Measurements from ENCODE around the gene SBF2.

SBF2 gene

GRCh38 chr11:9774109-9774508 is 519.9 kb downstream of the SBF2 start:
- Histone ChIP-seq H3K36me3 (ENCODE audit: control insufficient read depth, insufficient read depth, low read length) (peaks cover 14% of the 10 kb centered on the region), H3K4me3 (ENCODE audit: extremely low read depth, insufficient read depth, low read length, poor library complexity, severe bottlenecking) (no peak overlapping the region), H3K27ac (ENCODE audit: low read depth, low read length, severe bottlenecking) (no peak overlapping the region)

GRCh38 chr11:9773524-9773923 is 520.5 kb downstream of the SBF2 start:
- no peak overlapping the region for H3K27ac ChIP-seq (ENCODE audit: low read depth, low read length, severe bottlenecking)
- peaks cover 12% of the 10 kb centered on the region for H3K36me3 ChIP-seq (ENCODE audit: control insufficient read depth, insufficient read depth, low read length)
- 100% methylated on average over 1 of the region's 2 CpGs; no CpG with 5 or more reads in 1 of the 2 experiments for WGBS, 2 experiments (ENCODE audit: insufficient coverage in 2 of 2)

More at GRCh38 chr11:9774109-9774508, 519.9 kb downstream of the SBF2 start:
- Histone ChIP-seq H3K4me1 (ENCODE audit: control insufficient read depth, insufficient read depth, low read length, poor library complexity, severe bottlenecking) (peaks cover 25% of the 10 kb centered on the region), H3K9me3 (ENCODE audit: control insufficient read depth, low read length) (no peaks in the 10 kb centered on the region)

GRCh38 chr11:9772218-9772617 is 521.8 kb downstream of the SBF2 start:
- Histone ChIP-seq H3K27ac (ENCODE audit: low read depth, low read length, severe bottlenecking) (no peak overlapping the region), H3K4me3 (ENCODE audit: extremely low read depth, insufficient read depth, low read length, poor library complexity, severe bottlenecking) (no peak overlapping the region), H3K9me3 (ENCODE audit: control insufficient read depth, low read length) (no peaks in the 10 kb centered on the region), H3K36me3 (ENCODE audit: control insufficient read depth, insufficient read depth, low read length) (peaks cover 3% of the 10 kb centered on the region), H3K4me1 (ENCODE audit: control insufficient read depth, insufficient read depth, low read length, poor library complexity, severe bottlenecking) (peaks cover 24% of the 10 kb centered on the region)
- WGBS, 2 experiments (ENCODE audit: insufficient coverage in 2 of 2), result 91 to 92% methylated on average over 3 to 4 of the region's 4 CpGs

More at GRCh38 chr11:9773524-9773923, 520.5 kb downstream of the SBF2 start:
- no peaks in the 10 kb centered on the region for H3K9me3 ChIP-seq (ENCODE audit: control insufficient read depth, low read length)
- H3K4me1 ChIP-seq (ENCODE audit: control insufficient read depth, insufficient read depth, low read length, poor library complexity, severe bottlenecking), result peaks cover 25% of the 10 kb centered on the region
- H3K4me3 ChIP-seq (ENCODE audit: extremely low read depth, insufficient read depth, low read length, poor library complexity, severe bottlenecking), result no peak overlapping the region

- no peaks in the 10 kb centered on the region for H3K9me3 ChIP-seq (ENCODE audit: control insufficient read depth, low read length)
- no peaks in the 10 kb centered on the region for H3K36me3 ChIP-seq (ENCODE audit: control insufficient read depth, insufficient read depth, low read length)
- no peak overlapping the region for H3K4me3 ChIP-seq (ENCODE audit: extremely low read depth, insufficient read depth, low read length, poor library complexity, severe bottlenecking)
- H3K4me1 ChIP-seq (ENCODE audit: control insufficient read depth, insufficient read depth, low read length, poor library complexity, severe bottlenecking), result peaks cover 23% of the 10 kb centered on the region
- WGBS, 2 experiments (ENCODE audit: insufficient coverage in 2 of 2), result no CpG with 5 or more reads among the region's 1 CpG
- H3K27ac ChIP-seq (ENCODE audit: low read depth, low read length, severe bottlenecking), result no peak overlapping the region
Measured at GRCh38 chr11:9771071-9771511, 522.9 kb downstream of the SBF2 start.

GRCh38 chr11:9769621-9770020 is 524.4 kb downstream of the SBF2 start:
- Histone ChIP-seq H3K27ac (ENCODE audit: low read depth, low read length, severe bottlenecking) (no peak overlapping the region), H3K36me3 (ENCODE audit: control insufficient read depth, insufficient read depth, low read length) (no peaks in the 10 kb centered on the region), H3K9me3 (ENCODE audit: control insufficient read depth, low read length) (no peaks in the 10 kb centered on the region), H3K4me1 (ENCODE audit: control insufficient read depth, insufficient read depth, low read length, poor library complexity, severe bottlenecking) (peaks cover 25% of the 10 kb centered on the region), H3K4me3 (ENCODE audit: extremely low read depth, insufficient read depth, low read length, poor library complexity, severe bottlenecking) (no peak overlapping the region)
- WGBS, 2 experiments (ENCODE audit: insufficient coverage in 2 of 2), result 93 to 100% methylated on average over 4 of the region's 4 CpGs

GRCh38 chr11:9765320-9766101 is 528.5 kb downstream of the SBF2 start:
- peak overlapping the region; percentile 77 for H3K27ac ChIP-seq (ENCODE audit: low read depth, low read length, severe bottlenecking)
- no peak overlapping the region for H3K4me3 ChIP-seq (ENCODE audit: extremely low read depth, insufficient read depth, low read length, poor library complexity, severe bottlenecking)
- H3K36me3 ChIP-seq (ENCODE audit: control insufficient read depth, insufficient read depth, low read length), result no peaks in the 10 kb centered on the region
- peaks cover 26% of the 10 kb centered on the region for H3K4me1 ChIP-seq (ENCODE audit: control insufficient read depth, insufficient read depth, low read length, poor library complexity, severe bottlenecking)
- WGBS, 2 experiments (ENCODE audit: insufficient coverage in 2 of 2), result 43 to 52% methylated on average over 3 of the region's 5 CpGs
- H3K9me3 ChIP-seq (ENCODE audit: control insufficient read depth, low read length), result no peaks in the 10 kb centered on the region

GRCh38 chr11:9763301-9763700 is 530.7 kb downstream of the SBF2 start:
- Histone ChIP-seq H3K9me3 (ENCODE audit: control insufficient read depth, low read length) (no peaks in the 10 kb centered on the region), H3K4me3 (ENCODE audit: extremely low read depth, insufficient read depth, low read length, poor library complexity, severe bottlenecking) (no peak overlapping the region), H3K36me3 (ENCODE audit: control insufficient read depth, insufficient read depth, low read length) (no peaks in the 10 kb centered on the region), H3K4me1 (ENCODE audit: control insufficient read depth, insufficient read depth, low read length, poor library complexity, severe bottlenecking) (peaks cover 41% of the 10 kb centered on the region), H3K27ac (ENCODE audit: low read depth, low read length, severe bottlenecking) (no peak overlapping the region)
- 100% methylated on average over 1 of the region's 1 CpG for WGBS, 2 experiments (ENCODE audit: insufficient coverage in 2 of 2)

- 97 to 100% methylated on average over 2 to 3 of the region's 4 CpGs for WGBS, 2 experiments (ENCODE audit: insufficient coverage in 2 of 2)
- Histone ChIP-seq H3K36me3 (ENCODE audit: control insufficient read depth, insufficient read depth, low read length) (no peaks in the 10 kb centered on the region), H3K4me1 (ENCODE audit: control insufficient read depth, insufficient read depth, low read length, poor library complexity, severe bottlenecking) (peaks cover 44% of the 10 kb centered on the region), H3K27ac (ENCODE audit: low read depth, low read length, severe bottlenecking) (no peak overlapping the region), H3K4me3 (ENCODE audit: extremely low read depth, insufficient read depth, low read length, poor library complexity, severe bottlenecking) (no peak overlapping the region), H3K9me3 (ENCODE audit: control insufficient read depth, low read length) (no peaks in the 10 kb centered on the region)
Measured at GRCh38 chr11:9762531-9762930, 531.5 kb downstream of the SBF2 start.

- Histone ChIP-seq H3K27ac (ENCODE audit: low read depth, low read length, severe bottlenecking) (no peak overlapping the region), H3K9me3 (ENCODE audit: control insufficient read depth, low read length) (no peaks in the 10 kb centered on the region), H3K4me3 (ENCODE audit: extremely low read depth, insufficient read depth, low read length, poor library complexity, severe bottlenecking) (no peak overlapping the region), H3K36me3 (ENCODE audit: control insufficient read depth, insufficient read depth, low read length) (no peaks in the 10 kb centered on the region), H3K4me1 (ENCODE audit: control insufficient read depth, insufficient read depth, low read length, poor library complexity, severe bottlenecking) (peaks cover 43% of the 10 kb centered on the region)
- 81 to 87% methylated on average over 5 to 6 of the region's 6 CpGs for WGBS, 2 experiments (ENCODE audit: insufficient coverage in 2 of 2)
Measured at GRCh38 chr11:9761441-9761945, 532.5 kb downstream of the SBF2 start.

- Histone ChIP-seq H3K27ac (ENCODE audit: low read depth, low read length, severe bottlenecking) (no peak overlapping the region), H3K9me3 (ENCODE audit: control insufficient read depth, low read length) (no peaks in the 10 kb centered on the region), H3K36me3 (ENCODE audit: control insufficient read depth, insufficient read depth, low read length) (no peaks in the 10 kb centered on the region), H3K4me1 (ENCODE audit: control insufficient read depth, insufficient read depth, low read length, poor library complexity, severe bottlenecking) (peaks cover 38% of the 10 kb centered on the region), H3K4me3 (ENCODE audit: extremely low read depth, insufficient read depth, low read length, poor library complexity, severe bottlenecking) (no peak overlapping the region)
- 89 to 93% methylated on average over 3 of the region's 3 CpGs for WGBS, 2 experiments (ENCODE audit: insufficient coverage in 2 of 2)
Measured at GRCh38 chr11:9760193-9760575, 533.8 kb downstream of the SBF2 start.

GRCh38 chr11:9759519-9760192 is 534.4 kb downstream of the SBF2 start:
- 88 to 91% methylated on average over 8 of the region's 10 CpGs for WGBS, 2 experiments (ENCODE audit: insufficient coverage in 2 of 2)
- Histone ChIP-seq H3K36me3 (ENCODE audit: control insufficient read depth, insufficient read depth, low read length) (no peaks in the 10 kb centered on the region), H3K27ac (ENCODE audit: low read depth, low read length, severe bottlenecking) (peak overlapping the region; percentile 77), H3K9me3 (ENCODE audit: control insufficient read depth, low read length) (no peaks in the 10 kb centered on the region), H3K4me1 (ENCODE audit: control insufficient read depth, insufficient read depth, low read length, poor library complexity, severe bottlenecking) (peaks cover 34% of the 10 kb centered on the region), H3K4me3 (ENCODE audit: extremely low read depth, insufficient read depth, low read length, poor library complexity, severe bottlenecking) (no peak overlapping the region)

Measured in mesodermal cell (in vitro differentiated cells).